ENCODE measurements around the gene RSPH6A. TPM values are rescaled to one million over a fixed set of nuclear protein-coding genes. Genes with fewer than 3 reads are reported as not detected.

Gene RSPH6A
- polyA plus RNA-seq, 1 donor (not counting 4 experiments of a cell fraction or from before 2014, with no cell fraction given), result not detected

DNA sequence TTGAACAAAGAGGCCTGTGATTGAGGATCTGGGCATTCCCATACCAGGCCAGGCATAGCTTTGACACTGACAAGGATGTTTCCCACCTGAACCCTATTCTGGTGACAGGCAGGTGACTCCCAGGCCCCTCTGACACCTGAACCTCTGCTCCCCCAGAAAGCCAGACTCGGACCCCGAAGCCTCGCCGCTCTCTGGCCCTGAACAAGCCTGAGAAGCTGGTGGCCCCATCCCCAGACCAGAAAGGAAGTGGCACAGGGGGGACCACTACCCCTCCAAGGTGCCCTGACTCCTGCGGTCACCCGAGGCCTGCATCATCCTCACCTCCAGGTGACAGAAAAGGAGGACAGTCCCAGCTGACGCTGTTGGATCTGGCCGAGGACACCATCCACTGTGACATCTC, 60.8 kb downstream of the RSPH6A start:
- Histone ChIP-seq H3K4me2 (ENCODE audit: control insufficient read depth, extremely low read depth, insufficient read depth, low read depth, low read length) (no peak overlapping the region), H3K79me2 (ENCODE audit: control insufficient read depth, insufficient read depth, low read length) (no peaks in the 10 kb centered on the region), H2AFZ (ENCODE audit: control insufficient read depth, low read length) (no peak overlapping the region), H3K4me3 (ENCODE audit: control insufficient read depth in 2 of 3, extremely low read depth in 1 of 3, insufficient read depth in 2 of 3, low read depth in 1 of 3, low read length in 3 of 3) (no peak overlapping the region), H4K20me1 (ENCODE audit: control insufficient read depth, extremely low read depth, insufficient read depth, low read length) (no peaks in the 10 kb centered on the region), H3K27me3 (ENCODE audit: control insufficient read depth, extremely low read depth, insufficient read depth, low read length) (no peaks in the 10 kb centered on the region), H3K27ac (ENCODE audit: control insufficient read depth, insufficient read depth, low read length) (no peak overlapping the region), H3K9ac (ENCODE audit: control insufficient read depth, extremely low read depth, insufficient read depth, low read length) (no peak overlapping the region), H3K4me1 (ENCODE audit: control insufficient read depth, extremely low read depth, insufficient read depth, low read length) (peaks cover 11% of the 10 kb centered on the region), H3K36me3 (ENCODE audit: control insufficient read depth in 2 of 2, extremely low read depth in 1 of 2, insufficient read depth in 2 of 2, low read length in 2 of 2) (no peaks in the 10 kb centered on the region), H3K9me3 (ENCODE audit: control insufficient read depth, low read depth, low read length) (no peaks in the 10 kb centered on the region), H3K9me1 (ENCODE audit: control insufficient read depth, extremely low read depth, insufficient read depth, low read length) (no peaks in the 10 kb centered on the region)
- FAIRE-seq (no peak), DNase-seq (ENCODE audit: low read depth, low spot score) (no peak)
- no peak for TF ChIP-seq EZH2 (IDR thresholded peaks at IDR 0.05; ENCODE audit: low read length)
- TF ChIP-seq, protein P1, sequence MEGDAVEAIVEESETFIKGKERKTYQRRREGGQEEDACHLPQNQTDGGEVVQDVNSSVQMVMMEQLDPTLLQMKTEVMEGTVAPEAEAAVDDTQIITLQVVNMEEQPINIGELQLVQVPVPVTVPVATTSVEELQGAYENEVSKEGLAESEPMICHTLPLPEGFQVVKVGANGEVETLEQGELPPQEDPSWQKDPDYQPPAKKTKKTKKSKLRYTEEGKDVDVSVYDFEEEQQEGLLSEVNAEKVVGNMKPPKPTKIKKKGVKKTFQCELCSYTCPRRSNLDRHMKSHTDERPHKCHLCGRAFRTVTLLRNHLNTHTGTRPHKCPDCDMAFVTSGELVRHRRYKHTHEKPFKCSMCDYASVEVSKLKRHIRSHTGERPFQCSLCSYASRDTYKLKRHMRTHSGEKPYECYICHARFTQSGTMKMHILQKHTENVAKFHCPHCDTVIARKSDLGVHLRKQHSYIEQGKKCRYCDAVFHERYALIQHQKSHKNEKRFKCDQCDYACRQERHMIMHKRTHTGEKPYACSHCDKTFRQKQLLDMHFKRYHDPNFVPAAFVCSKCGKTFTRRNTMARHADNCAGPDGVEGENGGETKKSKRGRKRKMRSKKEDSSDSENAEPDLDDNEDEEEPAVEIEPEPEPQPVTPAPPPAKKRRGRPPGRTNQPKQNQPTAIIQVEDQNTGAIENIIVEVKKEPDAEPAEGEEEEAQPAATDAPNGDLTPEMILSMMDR (optimal IDR thresholded peaks at IDR 0.05 in 1 of 3, IDR thresholded peaks at IDR 0.05 in 1 of 3, conservative IDR thresholded peaks at IDR 0.05 in 1 of 3; ENCODE audit: extremely low read depth in 1 of 3, insufficient read depth in 2 of 3, low read length in 3 of 3), result no peak
- dilution Hi-C loops (cut with MboI; ENCODE audit: extremely low pct_ligation_motif_present, low sequenced_read_pairs), result no loop called here

DNA sequence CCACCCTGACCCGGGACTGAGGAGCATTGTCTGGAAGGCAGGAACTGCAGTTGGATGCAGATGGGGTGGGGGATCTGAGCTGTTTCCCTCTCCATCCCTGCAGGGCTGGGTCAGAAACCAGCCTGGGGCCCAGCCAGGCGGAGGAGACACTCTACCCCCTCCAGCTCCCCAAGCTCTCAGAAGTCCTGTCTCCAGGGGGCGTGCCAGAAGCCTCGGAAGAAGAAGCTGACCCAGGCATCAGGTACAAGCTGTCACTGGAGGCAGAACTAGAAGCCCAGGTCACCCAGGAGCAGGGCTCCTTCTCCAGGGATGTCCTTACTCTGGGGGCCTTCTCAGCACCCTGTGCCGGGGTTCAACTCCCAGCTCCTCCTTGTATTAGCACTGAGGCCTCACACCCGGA, 61.6 kb downstream of the RSPH6A start:
- no peak for FAIRE-seq
- no peaks in the 10 kb centered on the region for H3K27me3 ChIP-seq (ENCODE audit: control insufficient read depth, extremely low read depth, insufficient read depth, low read length)
- TF ChIP-seq EZH2 (IDR thresholded peaks at IDR 0.05; ENCODE audit: low read length), result no peak
- TF ChIP-seq, protein P1 (optimal IDR thresholded peaks at IDR 0.05 in 1 of 3, IDR thresholded peaks at IDR 0.05 in 1 of 3, conservative IDR thresholded peaks at IDR 0.05 in 1 of 3; ENCODE audit: extremely low read depth in 1 of 3, insufficient read depth in 2 of 3, low read length in 3 of 3), result no peak
- no peak overlapping the region for H3K4me3 ChIP-seq (ENCODE audit: control insufficient read depth in 2 of 3, extremely low read depth in 1 of 3, insufficient read depth in 2 of 3, low read depth in 1 of 3, low read length in 3 of 3)
- no peak overlapping the region for H3K27ac ChIP-seq (ENCODE audit: control insufficient read depth, insufficient read depth, low read length)
- H3K9me1 ChIP-seq (ENCODE audit: control insufficient read depth, extremely low read depth, insufficient read depth, low read length), result no peaks in the 10 kb centered on the region
- no peaks in the 10 kb centered on the region for H3K36me3 ChIP-seq (ENCODE audit: control insufficient read depth in 2 of 2, extremely low read depth in 1 of 2, insufficient read depth in 2 of 2, low read length in 2 of 2)
- no peaks in the 10 kb centered on the region for H3K9me3 ChIP-seq (ENCODE audit: control insufficient read depth, low read depth, low read length)
- no peaks in the 10 kb centered on the region for H3K79me2 ChIP-seq (ENCODE audit: control insufficient read depth, insufficient read depth, low read length)
- dilution Hi-C loops (cut with MboI; ENCODE audit: extremely low pct_ligation_motif_present, low sequenced_read_pairs), result no loop called here
- no peak overlapping the region for H2AFZ ChIP-seq (ENCODE audit: control insufficient read depth, low read length)
- H3K9ac ChIP-seq (ENCODE audit: control insufficient read depth, extremely low read depth, insufficient read depth, low read length), result no peak overlapping the region
- H4K20me1 ChIP-seq (ENCODE audit: control insufficient read depth, extremely low read depth, insufficient read depth, low read length), result no peaks in the 10 kb centered on the region
- H3K4me1 ChIP-seq (ENCODE audit: control insufficient read depth, extremely low read depth, insufficient read depth, low read length), result peaks cover 11% of the 10 kb centered on the region
- DNase-seq (ENCODE audit: low read depth, low spot score), result no peak
- no peak overlapping the region for H3K4me2 ChIP-seq (ENCODE audit: control insufficient read depth, extremely low read depth, insufficient read depth, low read depth, low read length)

Measured in keratinocyte (primary cell).